HTR-8/SVneo (cell line): ENCODE results near the gene CRHR2.

Experiments used
- DNase-seq: peaks from one replicate; pipeline ENCODE4 v3.0.0; 2011; ENCODE audit warnings: low spot score, mixed read lengths; ENCODE audit not compliant: insufficient read length
- FAIRE-seq: peaks from 2 replicates; lab custom pipeline; 2011; peaks lifted over from hg19 to GRCh38; lab: Jason Lieb, UNC

The CRHR2 gene

GRCh38 chr7:30707391-30708357 is 25.4 kb upstream of the CRHR2 start:
- DNase-seq: no peak
- FAIRE-seq: no peak

- DNase-seq (no peak), FAIRE-seq (no peak)
These were observed 24.7 kb upstream of the CRHR2 start for GRCh38 chr7:30706908-30707307.

GRCh38 chr7:30706316-30706715 is 24.1 kb upstream of the CRHR2 start:
- no peak for DNase-seq
- FAIRE-seq: no peak

- DNase-seq (no peak), FAIRE-seq (no peak)
These were observed 23.3 kb upstream of the CRHR2 start for GRCh38 chr7:30705596-30705995.

GRCh38 chr7:30705008-30705407 is 22.8 kb upstream of the CRHR2 start:
- FAIRE-seq (no peak), DNase-seq (no peak)

GRCh38 chr7:30703756-30704155 is 21.5 kb upstream of the CRHR2 start:
- DNase-seq: no peak
- no peak for FAIRE-seq

- no peak for FAIRE-seq
These were observed 19.9 kb upstream of the CRHR2 start for GRCh38 chr7:30702200-30702599.

GRCh38 chr7:30700941-30701340 is 18.7 kb upstream of the CRHR2 start:
- DNase-seq (no peak), FAIRE-seq (no peak)

More at GRCh38 chr7:30702200-30702599, 19.9 kb upstream of the CRHR2 start:
- DNase-seq: no peak

GRCh38 chr7:30699706-30700495 is 17.6 kb upstream of the CRHR2 start:
- FAIRE-seq: no peak
- no peak for DNase-seq

GRCh38 chr7:30698481-30698880 is 16.2 kb upstream of the CRHR2 start:
- DNase-seq (no peak), FAIRE-seq (no peak)

GRCh38 chr7:30697719-30698460 is 15.6 kb upstream of the CRHR2 start:
- FAIRE-seq (no peak), DNase-seq (no peak)

GRCh38 chr7:30694774-30695721 is 12.8 kb upstream of the CRHR2 start:
- FAIRE-seq (no peak), DNase-seq (no peak)

GRCh38 chr7:30694218-30694745 is 12.0 kb upstream of the CRHR2 start:
- FAIRE-seq (no peak), DNase-seq (no peak)

GRCh38 chr7:30692882-30693281 is 10.6 kb upstream of the CRHR2 start:
- DNase-seq (no peak), FAIRE-seq (no peak)

- FAIRE-seq: no peak
These were observed 10.2 kb upstream of the CRHR2 start for GRCh38 chr7:30692438-30692837.

GRCh38 chr7:30690011-30690410 is 7.8 kb upstream of the CRHR2 start:
- DNase-seq (no peak), FAIRE-seq (no peak)

More at GRCh38 chr7:30692438-30692837, 10.2 kb upstream of the CRHR2 start:
- DNase-seq: no peak

GRCh38 chr7:30688718-30689221 is 6.5 kb upstream of the CRHR2 start:
- no peak for FAIRE-seq
- no peak for DNase-seq

GRCh38 chr7:30687604-30688003 is 5.3 kb upstream of the CRHR2 start:
- FAIRE-seq: no peak

GRCh38 chr7:30684351-30684750 is 2.1 kb upstream of the CRHR2 start:
- DNase-seq: no peak
- no peak for FAIRE-seq

More at GRCh38 chr7:30687604-30688003, 5.3 kb upstream of the CRHR2 start:
- DNase-seq: no peak
